ENCODE data around the gene ANKRD22.
A peak's percentile ranks its signal among the peaks of the same experiment; 100 is the strongest.

- TF ChIP-seq EP300 (IDR thresholded peaks at IDR 0.05; ENCODE audit: borderline replicate concordance) (no peak), EGR1 (IDR thresholded peaks at IDR 0.05) (no peak), TEAD4 (IDR thresholded peaks at IDR 0.05) (no peak), USF1 (IDR thresholded peaks at IDR 0.05) (no peak), TCF12 (IDR thresholded peaks at IDR 0.05; ENCODE audit: low read depth) (no peak), REST (IDR thresholded peaks at IDR 0.05; ENCODE audit: low read depth) (peak; percentile 33; the same call in 1 of the 2 replicates), ZBTB7A (IDR thresholded peaks at IDR 0.05; ENCODE audit: low read depth) (no peak), CREB1 (IDR thresholded peaks at IDR 0.05; ENCODE audit: low read depth) (no peak), RAD21 (IDR thresholded peaks at IDR 0.05; ENCODE audit: low read depth) (no peak), CEBPB (IDR thresholded peaks at IDR 0.05) (no peak), MAX (IDR thresholded peaks at IDR 0.05) (no peak), YY1 (IDR thresholded peaks at IDR 0.05; ENCODE audit: low read depth) (no peak)
Measured at GRCh38 chr10:88787463-88787862, 64.2 kb downstream of the ANKRD22 start.
